Kidney (tissue), 14 donors: ENCODE results near the gene KLF2. TPM values are rescaled to one million over a fixed set of nuclear protein-coding genes. Genes with fewer than 3 reads are reported as not detected.

Source experiments
- DNase-seq, 5 donors: peaks; one replicate each; pipeline ENCODE4 v3.0.0-alpha.2; 2013 to 2020
- FAIRE-seq: peaks from 2 replicates; lab custom pipeline; 2012; peaks lifted over from hg19 to GRCh38; lab: Jason Lieb, UNC
- H3K27ac ChIP-seq, 2 donors: one replicate each; pipeline ENCODE4 v1.7.0; 2013; ENCODE audit warnings: low read depth in 2 of 2, low read length in 2 of 2, inconsistent platforms in 1 of 2
- H3K27me3 ChIP-seq: one replicate; pipeline ENCODE4 v1.7.1; 2013; ENCODE audit warnings: low read length, inconsistent platforms; ENCODE audit not compliant: control insufficient read depth, insufficient read depth
- H3K36me3 ChIP-seq, 3 donors: one replicate each; pipeline versions ENCODE4 v1.7.0 to v1.7.1; 2013; ENCODE audit warnings: low read length in 3 of 3, control low read depth in 1 of 3, inconsistent platforms in 1 of 3; ENCODE audit not compliant: insufficient read depth in 3 of 3, control insufficient read depth in 2 of 3
- H3K4me1 ChIP-seq, 3 donors: one replicate each; pipeline versions ENCODE4 v1.7.0 to v1.7.1; 2013; ENCODE audit warnings: low read length in 3 of 3, inconsistent platforms in 1 of 3, low read depth in 1 of 3; ENCODE audit not compliant: control insufficient read depth in 2 of 3, insufficient read depth in 2 of 3
- H3K4me3 ChIP-seq, 3 donors: one replicate each; pipeline versions ENCODE4 v1.7.0 to v1.8.1; 2013; ENCODE audit warnings: low read length in 3 of 3, control low read depth in 1 of 3, inconsistent platforms in 1 of 3
- H3K9ac ChIP-seq, 3 donors: one replicate each; pipeline versions ENCODE4 v1.7.0 to v1.7.1; 2013; ENCODE audit warnings: low read length in 3 of 3, control low read depth in 1 of 3, inconsistent platforms in 1 of 3
- H3K9me3 ChIP-seq, 3 donors: one replicate each; pipeline versions ENCODE4 v1.7.0 to v1.7.1; 2013; ENCODE audit warnings: low read length in 3 of 3, control low read depth in 1 of 3, inconsistent platforms in 1 of 3; ENCODE audit not compliant: control insufficient read depth in 2 of 3, insufficient read depth in 1 of 3
- CTCF ChIP-seq: IDR thresholded peaks from 3 replicates; pipeline ENCODE4 v1.5.1; 2012; ENCODE audit warnings: mild to moderate bottlenecking, moderate library complexity, borderline replicate concordance; ENCODE audit not compliant: insufficient read depth; ENCODE audit errors: extremely low read depth
- intact Hi-C: fragments of 100-400 bp; cut with DNase I; formaldehyde crosslinking; loops from one replicate; pipeline ENCODE4 v1.11.1; 2022
- polyA plus RNA-seq: library from polyadenylated mRNA; stranded (reverse); fragments of 350-450 nt; fragmentation: Illumina TruSeq; extraction: RNeasy Lipid Tissue Mini Kit (QIAGEN cat#74804); gene quantifications from one replicate; pipeline ENCODE4 v1.2.3, GENCODE V29; 2014; ENCODE audit warnings: low read depth, low replicate concordance; ENCODE audit not compliant: insufficient read depth
- total RNA-seq: library from RNA; stranded (reverse); fragmentation: NEBNext Ultra II Directional; extraction: Animal tissue kit (Norgen Biotek cat#: 25700); gene quantifications from one replicate; pipeline ENCODE4 v1.2.1, GENCODE V29; 2021
- donor health status: control.
- donor health status: control.
- donor health status: control.
- donor health status: control.
- donor health status: control.
- donor health status: DM: yes; HTN: yes; CAD: no.
- donor health status: Normal renal cell carcinoma (clear cell type).

KLF2 gene
- total and polyA plus RNA-seq, 2 donors from 2014 or later: 114 to 131 TPM

- no peak for FAIRE-seq
- no peak for TF ChIP-seq CTCF
- H3K9ac ChIP-seq: no peak overlapping the region
Measured at GRCh38 chr19:16373532-16373931, 48.9 kb downstream of the KLF2 start.

GRCh38 chr19:16373989-16374388 lies 49.4 kb downstream of the KLF2 start:
- no peak for TF ChIP-seq CTCF
- intact Hi-C loops: no loop called here
- H3K4me1 ChIP-seq: peaks cover 0 to 31% (median 28%) of the 10 kb centered on the region in 3 donors
- H3K27me3 ChIP-seq: no peaks in the 10 kb centered on the region
- no peak overlapping the region for H3K9ac ChIP-seq
- H3K27ac ChIP-seq: no peak overlapping the region
- H3K9me3 ChIP-seq: no peaks in the 10 kb centered on the region
- H3K36me3 ChIP-seq: peaks cover 7 to 23% (median 13%) of the 10 kb centered on the region in 3 donors
- H3K4me3 ChIP-seq: no peak overlapping the region
- DNase-seq (peak in 1 of 5 donors; percentile 60), FAIRE-seq (no peak)

More at GRCh38 chr19:16373532-16373931, 48.9 kb downstream of the KLF2 start:
- Histone ChIP-seq H3K36me3 (peaks cover 7 to 23% (median 13%) of the 10 kb centered on the region in 3 donors), H3K4me3 (no peak overlapping the region), H3K4me1 (peaks cover 0 to 31% (median 28%) of the 10 kb centered on the region in 3 donors), H3K27ac (peak overlapping the region in 1 of 2 donors; percentile 25), H3K27me3 (no peaks in the 10 kb centered on the region), H3K9me3 (no peaks in the 10 kb centered on the region)
- peak in 1 of 5 donors; percentile 87 for DNase-seq
- intact Hi-C loops: no loop called here

- no peak overlapping the region for H3K4me3 ChIP-seq
- H3K9me3 ChIP-seq: no peaks in the 10 kb centered on the region
- H3K36me3 ChIP-seq: peaks cover 7 to 23% (median 13%) of the 10 kb centered on the region in 3 donors
- no peak overlapping the region for H3K27ac ChIP-seq
- DNase-seq (peak in 1 of 5 donors; percentile 41), FAIRE-seq (no peak)
- no peaks in the 10 kb centered on the region for H3K27me3 ChIP-seq
- no peak overlapping the region for H3K9ac ChIP-seq
- intact Hi-C loops: no loop called here
- H3K4me1 ChIP-seq: peaks cover 0 to 31% (median 28%) of the 10 kb centered on the region in 3 donors
- TF ChIP-seq CTCF: no peak
Measured at GRCh38 chr19:16374436-16374835, 49.8 kb downstream of the KLF2 start.
